ENCODE data around the gene EEA1. TPM values are rescaled to one million over a fixed set of nuclear protein-coding genes. Genes with fewer than 3 reads are reported as not detected.

EEA1 gene
- polyA plus RNA-seq, 2 of the 4 experiments (the other 2 are of a cell fraction) = 6.6 to 8.1 TPM

- TF ChIP-seq GATA3 (IDR thresholded peaks at IDR 0.05; ENCODE audit: borderline replicate concordance) (no peak), EP300 (IDR thresholded peaks at IDR 0.05) (no peak), SREBF2 (IDR thresholded peaks at IDR 0.05) (no peak), NR3C1 (IDR thresholded peaks at IDR 0.05) (no peak), KDM1A (IDR thresholded peaks at IDR 0.05; ENCODE audit: low read depth) (no peak), ZNF302 (CRISPR knock-in tag; IDR thresholded peaks at IDR 0.05) (no peak), CTCF (IDR thresholded peaks at IDR 0.05) (no peak)
Measured at GRCh38 chr12:92951006-92951405, 21.9 kb upstream of the EEA1 start (continued).

GRCh38 chr12:92950011-92950410 lies 20.9 kb upstream of the EEA1 start:
- peaks cover 7% of the 10 kb centered on the region; the same call in 2 of the 3 replicates for H3K9me3 ChIP-seq
- no peak for ATAC-seq
- no peak for FAIRE-seq
- no peak overlapping the region for H3K4me2 ChIP-seq
- no peak overlapping the region for H3K4me3 ChIP-seq
- peaks cover 10% of the 10 kb centered on the region; the same call in 1 of the 3 replicates for H3K4me1 ChIP-seq
- H3K27ac ChIP-seq = no peak overlapping the region
- POLR2A ChIA-PET = no interaction called here
- TF ChIP-seq TFCP2L1 (CRISPR knock-in tag; IDR thresholded peaks at IDR 0.05) (no peak), BCL3 (IDR thresholded peaks at IDR 0.05) (no peak), ZSCAN20 (CRISPR knock-in tag; IDR thresholded peaks at IDR 0.05) (no peak)
- DNase-seq (ENCODE audit: low read depth in 1 of 2, low spot score in 1 of 2) = no peak
- 94% methylated on average over 4 of the region's 4 CpGs for WGBS (ENCODE audit: missing lambda C conversion rate)
- CTCF ChIA-PET = no interaction called here

GRCh38 chr12:92949466-92949865 lies 20.4 kb upstream of the EEA1 start:
- no peak for ATAC-seq
- Histone ChIP-seq H3K9me3 (peaks cover 6% of the 10 kb centered on the region; the same call in 2 of the 3 replicates), H3K4me2 (no peak overlapping the region), H3K4me1 (peaks cover 10% of the 10 kb centered on the region; the same call in 1 of the 3 replicates), H3K27ac (no peak overlapping the region), H3K4me3 (no peak overlapping the region)
- DNase-seq (ENCODE audit: low read depth in 1 of 2, low spot score in 1 of 2) = no peak
- no peak for TF ChIP-seq TFCP2L1 (CRISPR knock-in tag; IDR thresholded peaks at IDR 0.05)
- no peak for TF ChIP-seq ESRRA (IDR thresholded peaks at IDR 0.05; ENCODE audit: borderline replicate concordance, low read length)
- no peak for FAIRE-seq
- CTCF ChIA-PET = interaction anchor here (0.7 kb wide), 1 partner anchor 111 kb away, joined by 3 read pairs; no protein-coding TSS in a partner anchor
- POLR2A ChIA-PET = no interaction called here
- WGBS (ENCODE audit: missing lambda C conversion rate) = 45% methylated on average over 1 of the region's 1 CpG

- H3K9me3 ChIP-seq = no peaks in the 10 kb centered on the region
- ATAC-seq = no peak
- CTCF ChIA-PET = interaction anchor here (0.8 kb wide), 1 partner anchor 252 kb away, joined by 3 read pairs; no protein-coding TSS in a partner anchor
- POLR2A ChIA-PET = no interaction called here
- H3K4me1 ChIP-seq = peaks cover 10% of the 10 kb centered on the region; the same call in 1 of the 3 replicates
- no peak for DNase-seq (ENCODE audit: low read depth in 1 of 2, low spot score in 1 of 2)
- H3K27ac ChIP-seq = no peak overlapping the region
- no peak for FAIRE-seq
- no peak overlapping the region for H3K4me2 ChIP-seq
- no peak for TF ChIP-seq MYC (IDR thresholded peaks at IDR 0.05; ENCODE audit: borderline replicate concordance, low read length)
- TF ChIP-seq REST (IDR thresholded peaks at IDR 0.05) = no peak
- TF ChIP-seq GATA3 (IDR thresholded peaks at IDR 0.05; ENCODE audit: borderline replicate concordance) = no peak
- no peak for TF ChIP-seq SMC3 (IDR thresholded peaks at IDR 0.05)
- no peak for TF ChIP-seq FOSB (CRISPR knock-in tag; IDR thresholded peaks at IDR 0.05)
- no peak for TF ChIP-seq POLR2AphosphoS2 (conservative IDR thresholded peaks at IDR 0.05; ENCODE audit: low read length)
- TF ChIP-seq CBX2 (IDR thresholded peaks at IDR 0.05; ENCODE audit: borderline replicate concordance, low read depth) = no peak
- TF ChIP-seq HDAC2 (IDR thresholded peaks at IDR 0.05) = no peak
- no peak for TF ChIP-seq EHF (CRISPR knock-in tag; IDR thresholded peaks at IDR 0.05)
- no peak for TF ChIP-seq USF2 (IDR thresholded peaks at IDR 0.05)
- no peak for TF ChIP-seq ZNF302 (CRISPR knock-in tag; IDR thresholded peaks at IDR 0.05)
- TF ChIP-seq EP300 (IDR thresholded peaks at IDR 0.05) = no peak
- TF ChIP-seq FOSL2 (IDR thresholded peaks at IDR 0.05) = no peak
- TF ChIP-seq FOSL2 (CRISPR knock-in tag; IDR thresholded peaks at IDR 0.05) = no peak
- no peak for TF ChIP-seq PHF8 (IDR thresholded peaks at IDR 0.05; ENCODE audit: borderline replicate concordance, low read depth)
- no peak for TF ChIP-seq CHD4 (IDR thresholded peaks at IDR 0.05; ENCODE audit: borderline replicate concordance)
- no peak for TF ChIP-seq POLR2A (IDR thresholded peaks at IDR 0.05; ENCODE audit: low read length)
- TF ChIP-seq HOXB5 (CRISPR knock-in tag; IDR thresholded peaks at IDR 0.05) = no peak
- no peak for TF ChIP-seq CEBPB (IDR thresholded peaks at IDR 0.05)
- no peak overlapping the region for H3K4me3 ChIP-seq
Measured at GRCh38 chr12:92947589-92948215, 18.6 kb upstream of the EEA1 start.

Measured in A549 (cell line).